HG03432 (cell line): ENCODE measurements around the gene MPZL1.
A peak's percentile ranks its signal among the peaks of the same experiment; 100 is the strongest.
"Not testable (repeated sequence)": the region's sequence is repeated elsewhere in the genome, so short reads cannot be mapped to it uniquely, and the experiment has no call there.

ENCODE experiments used
- ATAC-seq: cut with Tn5 transposase; IDR thresholded peaks from one replicate; pipeline ENCODE4 v1.9.1; 2021; ENCODE audit warnings: mild to moderate bottlenecking, moderate library complexity; ENCODE audit not compliant: unreplicated experiment

Gene MPZL1

GRCh38 chr1:167718914-167719691 is 2.7 kb upstream of the MPZL1 start:
- ATAC-seq: no peak

- not testable (repeated sequence) for ATAC-seq
Measured at GRCh38 chr1:167719715-167720421, 1.9 kb upstream of the MPZL1 start.

GRCh38 chr1:167720965-167721616 is 691 bp upstream of the MPZL1 start:
- ATAC-seq: no peak

GRCh38 chr1:167722152-167722869 is 529 bp downstream of the MPZL1 start:
- peak; percentile 40 for ATAC-seq

GRCh38 chr1:167722870-167723251 is 1.1 kb downstream of the MPZL1 start:
- ATAC-seq: no peak

GRCh38 chr1:167723707-167724323 is 2.0 kb downstream of the MPZL1 start:
- no peak for ATAC-seq

- ATAC-seq: no peak
Measured at GRCh38 chr1:167726008-167726407, 4.2 kb downstream of the MPZL1 start.

GRCh38 chr1:167728818-167729410 is 7.1 kb downstream of the MPZL1 start:
- no peak for ATAC-seq

- no peak for ATAC-seq
Measured at GRCh38 chr1:167734227-167734626, 12.4 kb downstream of the MPZL1 start.

- no peak for ATAC-seq
Measured at GRCh38 chr1:167734841-167735240, 13.1 kb downstream of the MPZL1 start.

- no peak for ATAC-seq
Measured at GRCh38 chr1:167737169-167737568, 15.4 kb downstream of the MPZL1 start.

- ATAC-seq: no peak
Measured at GRCh38 chr1:167738158-167738557, 16.4 kb downstream of the MPZL1 start.

GRCh38 chr1:167739752-167740151 is 18.0 kb downstream of the MPZL1 start:
- no peak for ATAC-seq

- not testable (repeated sequence) for ATAC-seq
Measured at GRCh38 chr1:167741103-167741502, 19.3 kb downstream of the MPZL1 start.

GRCh38 chr1:167742392-167743057 is 20.7 kb downstream of the MPZL1 start:
- ATAC-seq: not testable (repeated sequence)

- ATAC-seq: no peak
Measured at GRCh38 chr1:167744901-167745300, 23.1 kb downstream of the MPZL1 start.

- no peak for ATAC-seq
Measured at GRCh38 chr1:167746013-167746672, 24.4 kb downstream of the MPZL1 start.

GRCh38 chr1:167746988-167747655 is 25.3 kb downstream of the MPZL1 start:
- no peak for ATAC-seq

- ATAC-seq: no peak
Measured at GRCh38 chr1:167747988-167748387, 26.2 kb downstream of the MPZL1 start.
